Stomach (tissue), 4 donors: ENCODE measurements around the gene CLSTN2.

Experiments used
- POLR2A ChIP-seq, 4 donors: fragments of 450-650 bp; IDR thresholded peaks; one replicate each; pipeline ENCODE4 v1.6.1; 2016; ENCODE audit warnings: antibody characterized with exemption in 4 of 4, control low read depth in 2 of 4, mild to moderate bottlenecking in 1 of 4, moderate library complexity in 1 of 4
- POLR2AphosphoS5 ChIP-seq, 3 donors: sonication (generic); formaldehyde crosslinking; IDR thresholded peaks; one replicate each; pipeline ENCODE4 v1.6.1; 2016; ENCODE audit warnings: antibody characterized with exemption in 3 of 3
- TF ChIP-seq, protein P1 (sequence below), 7 experiments: fragments of 450-650 bp in 4 of 7; fragments of 200-600 bp in 3 of 7; sonication (generic) in 3 of 7; IDR thresholded peaks; one replicate each; pipeline ENCODE4 v1.5.1; 2016 to 2019; ENCODE audit warnings: antibody characterized with exemption in 7 of 7, control low read depth in 2 of 7, mild to moderate bottlenecking in 1 of 7

- TF ChIP-seq POLR2A (IDR thresholded peaks at IDR 0.05) (no peak), POLR2AphosphoS5 (IDR thresholded peaks at IDR 0.05) (no peak)
- TF ChIP-seq, protein P1, sequence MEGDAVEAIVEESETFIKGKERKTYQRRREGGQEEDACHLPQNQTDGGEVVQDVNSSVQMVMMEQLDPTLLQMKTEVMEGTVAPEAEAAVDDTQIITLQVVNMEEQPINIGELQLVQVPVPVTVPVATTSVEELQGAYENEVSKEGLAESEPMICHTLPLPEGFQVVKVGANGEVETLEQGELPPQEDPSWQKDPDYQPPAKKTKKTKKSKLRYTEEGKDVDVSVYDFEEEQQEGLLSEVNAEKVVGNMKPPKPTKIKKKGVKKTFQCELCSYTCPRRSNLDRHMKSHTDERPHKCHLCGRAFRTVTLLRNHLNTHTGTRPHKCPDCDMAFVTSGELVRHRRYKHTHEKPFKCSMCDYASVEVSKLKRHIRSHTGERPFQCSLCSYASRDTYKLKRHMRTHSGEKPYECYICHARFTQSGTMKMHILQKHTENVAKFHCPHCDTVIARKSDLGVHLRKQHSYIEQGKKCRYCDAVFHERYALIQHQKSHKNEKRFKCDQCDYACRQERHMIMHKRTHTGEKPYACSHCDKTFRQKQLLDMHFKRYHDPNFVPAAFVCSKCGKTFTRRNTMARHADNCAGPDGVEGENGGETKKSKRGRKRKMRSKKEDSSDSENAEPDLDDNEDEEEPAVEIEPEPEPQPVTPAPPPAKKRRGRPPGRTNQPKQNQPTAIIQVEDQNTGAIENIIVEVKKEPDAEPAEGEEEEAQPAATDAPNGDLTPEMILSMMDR (IDR thresholded peaks at IDR 0.05) = no peak
These were observed 531.0 kb downstream of the CLSTN2 start for GRCh38 chr3:140465988-140466387.
